ENCODE data around the gene BTRC.

The BTRC gene

GRCh38 chr10:101567165-101568006 lies 213.4 kb downstream of the BTRC start:
- TF ChIP-seq, protein P1, sequence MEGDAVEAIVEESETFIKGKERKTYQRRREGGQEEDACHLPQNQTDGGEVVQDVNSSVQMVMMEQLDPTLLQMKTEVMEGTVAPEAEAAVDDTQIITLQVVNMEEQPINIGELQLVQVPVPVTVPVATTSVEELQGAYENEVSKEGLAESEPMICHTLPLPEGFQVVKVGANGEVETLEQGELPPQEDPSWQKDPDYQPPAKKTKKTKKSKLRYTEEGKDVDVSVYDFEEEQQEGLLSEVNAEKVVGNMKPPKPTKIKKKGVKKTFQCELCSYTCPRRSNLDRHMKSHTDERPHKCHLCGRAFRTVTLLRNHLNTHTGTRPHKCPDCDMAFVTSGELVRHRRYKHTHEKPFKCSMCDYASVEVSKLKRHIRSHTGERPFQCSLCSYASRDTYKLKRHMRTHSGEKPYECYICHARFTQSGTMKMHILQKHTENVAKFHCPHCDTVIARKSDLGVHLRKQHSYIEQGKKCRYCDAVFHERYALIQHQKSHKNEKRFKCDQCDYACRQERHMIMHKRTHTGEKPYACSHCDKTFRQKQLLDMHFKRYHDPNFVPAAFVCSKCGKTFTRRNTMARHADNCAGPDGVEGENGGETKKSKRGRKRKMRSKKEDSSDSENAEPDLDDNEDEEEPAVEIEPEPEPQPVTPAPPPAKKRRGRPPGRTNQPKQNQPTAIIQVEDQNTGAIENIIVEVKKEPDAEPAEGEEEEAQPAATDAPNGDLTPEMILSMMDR (IDR thresholded peaks at IDR 0.05; ENCODE audit: extremely low read depth, insufficient read depth, missing control alignments) = no peak
- no peak for DNase-seq (ENCODE audit: low spot score)
- in situ Hi-C loops (cut with MboI; ENCODE audit: low pct_unique_long_range_greater_than_20kb, low sequenced_read_pairs, unreplicated experiment) = loop anchor here (25.0 kb wide), 2 partner anchors 255 to 355 kb away; no protein-coding TSS in a partner anchor

DNA sequence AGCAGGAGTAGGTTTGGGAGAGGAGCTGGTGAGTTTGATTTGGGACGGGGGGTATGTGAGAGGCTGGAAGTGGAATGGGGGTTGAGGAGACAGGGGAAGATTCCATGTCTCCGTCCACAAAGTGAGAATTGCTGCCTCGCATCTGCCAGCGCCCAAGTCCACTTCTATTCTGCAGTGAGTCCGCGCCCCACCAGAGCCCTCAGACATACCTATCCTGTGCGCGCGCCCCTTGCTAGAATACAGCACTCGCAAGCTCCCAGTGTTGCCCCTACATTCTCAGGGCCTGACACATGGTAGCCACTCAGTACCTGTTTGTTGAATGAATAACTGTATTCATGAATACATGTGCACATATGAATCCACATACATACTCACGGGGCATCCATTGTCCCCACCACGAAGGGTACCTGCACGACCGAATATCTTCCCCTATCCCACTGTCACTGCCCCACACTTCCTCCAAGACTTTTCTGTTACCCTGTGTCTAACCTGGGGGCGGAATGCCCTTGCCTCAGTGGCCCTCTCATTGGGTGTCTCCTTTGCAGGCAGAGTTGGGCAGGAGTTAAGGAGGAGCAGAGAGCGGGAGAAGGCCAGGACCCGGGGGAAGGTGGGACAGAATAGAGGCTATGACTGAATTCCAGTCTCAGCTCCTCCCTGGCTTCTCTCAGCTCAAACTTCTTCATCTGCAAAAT lies 214.2 kb downstream of the BTRC start:
- DNase-seq (ENCODE audit: low spot score) = no peak
- in situ Hi-C loops (cut with MboI; ENCODE audit: low pct_unique_long_range_greater_than_20kb, low sequenced_read_pairs, unreplicated experiment) = loop anchor here (25.0 kb wide), 2 partner anchors 256 to 356 kb away; no protein-coding TSS in a partner anchor
- TF ChIP-seq, protein P1 (IDR thresholded peaks at IDR 0.05; ENCODE audit: extremely low read depth, insufficient read depth, missing control alignments) = no peak

- in situ Hi-C loops (cut with MboI; ENCODE audit: low pct_unique_long_range_greater_than_20kb, low sequenced_read_pairs, unreplicated experiment) = loop anchor here (25.0 kb wide), 2 partner anchors 257 to 357 kb away; no protein-coding TSS in a partner anchor
- TF ChIP-seq, protein P1 (IDR thresholded peaks at IDR 0.05; ENCODE audit: extremely low read depth, insufficient read depth, missing control alignments) = no peak
- no peak for DNase-seq (ENCODE audit: low spot score)
Observed at GRCh38 chr10:101569323-101569621, 215.3 kb downstream of the BTRC start.

GRCh38 chr10:101569622-101570427 lies 215.9 kb downstream of the BTRC start:
- in situ Hi-C loops (cut with MboI; ENCODE audit: low pct_unique_long_range_greater_than_20kb, low sequenced_read_pairs, unreplicated experiment) = loop anchor here (25.0 kb wide), 2 partner anchors 258 to 358 kb away; no protein-coding TSS in a partner anchor
- peak; percentile 94 for DNase-seq (ENCODE audit: low spot score)
- TF ChIP-seq, protein P1 (IDR thresholded peaks at IDR 0.05; ENCODE audit: extremely low read depth, insufficient read depth, missing control alignments) = peak; percentile 90

DNA sequence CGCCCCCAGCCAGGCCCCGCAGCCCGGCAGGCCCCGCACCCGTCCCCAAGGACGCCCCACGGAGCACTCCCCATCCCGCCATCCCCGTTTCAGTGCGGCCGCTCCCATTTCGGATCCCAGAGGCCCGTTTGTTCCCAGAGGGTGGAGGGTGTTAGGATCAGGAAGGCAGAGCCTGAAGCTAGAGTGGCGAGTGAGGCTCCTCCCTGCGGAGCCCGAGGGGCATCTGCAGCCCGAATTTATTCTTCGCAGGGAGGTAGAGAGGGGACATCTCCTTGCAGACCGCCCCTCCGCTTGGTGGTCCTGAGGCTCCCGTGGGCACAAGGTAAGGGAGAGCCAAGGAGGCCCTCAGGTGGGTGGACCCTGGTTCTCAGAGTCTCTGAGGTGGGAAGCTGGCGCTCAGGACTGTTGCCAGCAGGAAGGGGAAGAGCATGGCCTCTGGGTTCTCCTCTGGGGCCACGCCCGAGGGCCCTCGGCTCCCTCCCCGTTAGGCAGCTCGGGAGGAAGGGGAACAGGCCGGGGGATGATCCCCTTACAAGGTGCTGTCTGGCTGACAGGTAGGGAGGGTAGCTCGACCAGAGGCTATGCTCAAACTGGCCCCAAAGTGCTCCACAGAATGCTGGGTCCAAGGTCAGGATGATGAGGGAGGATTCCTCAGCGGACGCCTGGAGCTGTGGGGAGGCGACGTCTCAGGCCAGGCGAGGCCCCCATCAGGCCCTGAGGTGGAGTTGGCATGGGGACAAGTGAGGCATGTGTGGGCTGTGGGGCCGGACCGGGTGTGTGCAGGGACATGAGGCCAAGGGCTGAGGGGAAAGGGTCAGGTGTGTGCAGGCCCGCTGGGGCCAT lies 216.7 kb downstream of the BTRC start:
- DNase-seq (ENCODE audit: low spot score) = no peak
- TF ChIP-seq, protein P1 (IDR thresholded peaks at IDR 0.05; ENCODE audit: extremely low read depth, insufficient read depth, missing control alignments) = no peak
- in situ Hi-C loops (cut with MboI; ENCODE audit: low pct_unique_long_range_greater_than_20kb, low sequenced_read_pairs, unreplicated experiment) = loop anchor here (25.0 kb wide), 2 partner anchors 258 to 358 kb away; no protein-coding TSS in a partner anchor

Measured in GM13977 (cell line).